H1 (cell line): ENCODE data around the gene TLX1. TPM values are rescaled to one million over a fixed set of nuclear protein-coding genes. Genes with fewer than 3 reads are reported as not detected.

Source experiments
- CTCF ChIA-PET: fragments of 300-600 bp; sonication (Branson Sonifier 250); formaldehyde crosslinking; loops from one replicate; lab custom pipeline; 2021; ENCODE audit not compliant: partially characterized antibody; lab: Charles Lee
- POLR2A ChIA-PET: fragments of 300-600 bp; sonication (Branson Sonifier 250); formaldehyde crosslinking; loops from one replicate; lab custom pipeline; 2021; ENCODE audit warnings: inconsistent platforms; ENCODE audit not compliant: partially characterized antibody; lab: Charles Lee
- DNase-seq, 2 experiments: peaks; one replicate each; pipeline versions ENCODE4 v3.0.0 to v3.0.0-alpha.2; 2010 to 2022; ENCODE audit warnings: low spot score in 2 of 2, low read depth in 1 of 2, mixed read lengths in 1 of 2
- FAIRE-seq: peaks from 2 replicates; lab custom pipeline; 2011; peaks lifted over from hg19 to GRCh38; lab: Jason Lieb, UNC
- H2AFZ ChIP-seq: 2 replicates; pipeline ENCODE4 v1.8.1; 2012; ENCODE audit warnings: low read length, inconsistent platforms
- H2AK5ac ChIP-seq: 2 replicates; pipeline ENCODE4 v1.6.1; 2013; ENCODE audit warnings: low read depth, low read length
- H2BK120ac ChIP-seq: replicated peaks from 2 replicates; pipeline ENCODE3; 2013; ENCODE audit warnings: low read depth, low read length, inconsistent platforms
- H2BK12ac ChIP-seq: 2 replicates; pipeline ENCODE4 v1.6.1; 2013; ENCODE audit warnings: low read depth, low read length
- H2BK15ac ChIP-seq: 2 replicates; pipeline ENCODE4 v1.6.1; 2013; ENCODE audit warnings: low read length
- H2BK20ac ChIP-seq: 2 replicates; pipeline ENCODE4 v1.6.1; 2013; ENCODE audit warnings: low read length
- H2BK5ac ChIP-seq: 2 replicates; pipeline ENCODE4 v1.6.1; 2013; ENCODE audit warnings: low read depth, low read length
- H3K14ac ChIP-seq: 2 replicates; pipeline ENCODE4 v1.6.1; 2013; ENCODE audit warnings: inconsistent platforms; ENCODE audit not compliant: insufficient read length
- H3K18ac ChIP-seq: 2 replicates; pipeline ENCODE4 v1.6.1; 2013; ENCODE audit warnings: low read length; ENCODE audit errors: extremely low read depth
- H3K23ac ChIP-seq: 2 replicates; pipeline ENCODE4 v1.6.1; 2013; ENCODE audit warnings: inconsistent platforms; ENCODE audit not compliant: insufficient read length
- H3K23me2 ChIP-seq: 2 replicates; pipeline ENCODE4 v1.6.1; 2013; ENCODE audit warnings: low read depth, low read length
- H3K27ac ChIP-seq: 2 replicates; pipeline ENCODE4 v1.6.1; 2011; ENCODE audit warnings: low read depth, low read length, inconsistent platforms
- H3K27me3 ChIP-seq, 4 experiments: replicated peaks in 1 of 4; 1 replicate in 1 of 4; 2 replicates in 3 of 4; pipeline versions ENCODE4 v1.6.1 to v1.8.1; 2011 to 2013; ENCODE audit warnings: low read length in 3 of 4, mild to moderate bottlenecking in 3 of 4, inconsistent platforms in 2 of 4, mixed read lengths in 2 of 4, moderate library complexity in 1 of 4; ENCODE audit not compliant: control insufficient read depth in 3 of 4, insufficient read depth in 3 of 4; ENCODE audit errors: extremely low read depth in 1 of 4
- H3K36me3 ChIP-seq, 4 experiments: 2 replicates each; pipeline versions ENCODE4 v1.6.1 to v1.8.1; 2011 to 2013; ENCODE audit warnings: mild to moderate bottlenecking in 4 of 4, low read length in 3 of 4, moderate library complexity in 2 of 4, control low read depth in 1 of 4, inconsistent platforms in 1 of 4; ENCODE audit not compliant: insufficient read depth in 4 of 4, control insufficient read depth in 2 of 4
- H3K4ac ChIP-seq: replicated peaks from 2 replicates; pipeline ENCODE3; 2013; ENCODE audit warnings: low read length, low read depth, mixed read lengths, inconsistent platforms; ENCODE audit not compliant: insufficient read length
- H3K4me1 ChIP-seq, 4 experiments: replicated peaks in 1 of 4; 1 replicate in 1 of 4; 2 replicates in 3 of 4; pipeline versions ENCODE4 v1.6.1 to v1.8.1; 2011 to 2013; ENCODE audit warnings: low read length in 3 of 4, inconsistent platforms in 2 of 4, mixed read lengths in 1 of 4; ENCODE audit not compliant: insufficient read depth in 4 of 4, control insufficient read depth in 3 of 4
- H3K4me2 ChIP-seq, 2 experiments: 2 replicates each; pipeline versions ENCODE4 v1.6.1 to v1.8.1; 2011 to 2013; ENCODE audit warnings: low read depth in 2 of 2, low read length in 2 of 2, control low read depth in 1 of 2, inconsistent platforms in 1 of 2, mild to moderate bottlenecking in 1 of 2; ENCODE audit not compliant: insufficient read depth in 1 of 2
- H3K4me3 ChIP-seq, 4 experiments: fragments of 200-600, 300-600 bp in 1 of 4; sonication (generic), shearing (Covaris generic), sonication (Bioruptor Twin) in 1 of 4; 2 replicates each; pipeline versions ENCODE4 v1.5.1 to v1.8.1; 2011 to 2016; ENCODE audit warnings: low read length in 4 of 4, low read depth in 3 of 4, control low read depth in 2 of 4, inconsistent platforms in 2 of 4, mild to moderate bottlenecking in 2 of 4, mixed read lengths in 1 of 4, moderate library complexity in 1 of 4; ENCODE audit not compliant: insufficient read depth in 2 of 4; ENCODE audit errors: extremely low read depth in 1 of 4
- H3K56ac ChIP-seq: replicated peaks from 2 replicates; pipeline ENCODE3; 2013; ENCODE audit warnings: low read depth, mild to moderate bottlenecking, mixed read lengths, low read length, inconsistent platforms; ENCODE audit not compliant: insufficient read length
- H3K79me1 ChIP-seq: 2 replicates; pipeline ENCODE4 v1.6.1; 2013; ENCODE audit warnings: low read depth, low read length, control low read depth
- H3K79me2 ChIP-seq, 2 experiments: 2 replicates each; pipeline versions ENCODE4 v1.6.1 to v1.8.1; 2012 to 2013; ENCODE audit warnings: low read length in 2 of 2, mild to moderate bottlenecking in 2 of 2, inconsistent platforms in 1 of 2; ENCODE audit not compliant: insufficient read depth in 2 of 2, control insufficient read depth in 1 of 2
- H3K9ac ChIP-seq, 4 experiments: replicated peaks in 1 of 4; 1 replicate in 1 of 4; 2 replicates in 3 of 4; pipeline versions ENCODE4 v1.6.1 to v1.8.1; 2011 to 2013; ENCODE audit warnings: low read depth in 3 of 4, low read length in 3 of 4, control low read depth in 2 of 4, mild to moderate bottlenecking in 2 of 4, moderate library complexity in 2 of 4, inconsistent platforms in 1 of 4; ENCODE audit errors: extremely low read depth in 1 of 4
- H3K9me3 ChIP-seq, 2 experiments: 2 replicates each; pipeline versions ENCODE4 v1.6.1 to v1.8.1; 2012 to 2013; ENCODE audit warnings: mild to moderate bottlenecking in 2 of 2, moderate library complexity in 2 of 2, control low read depth in 1 of 2, inconsistent platforms in 1 of 2, low read depth in 1 of 2, low read length in 1 of 2, mixed read lengths in 1 of 2; ENCODE audit not compliant: insufficient read depth in 2 of 2
- H4K20me1 ChIP-seq, 2 experiments: replicated peaks in 1 of 2; 2 replicates each; pipeline versions ENCODE3 to v1.8.1; 2011 to 2013; ENCODE audit warnings: inconsistent platforms in 2 of 2, low read length in 2 of 2, mild to moderate bottlenecking in 1 of 2; ENCODE audit not compliant: insufficient read depth in 2 of 2, control insufficient read depth in 1 of 2
- H4K5ac ChIP-seq: 2 replicates; pipeline ENCODE4 v1.6.1; 2013; ENCODE audit warnings: low read length, low read depth, mixed read lengths, inconsistent platforms; ENCODE audit not compliant: insufficient read length
- H4K8ac ChIP-seq: 2 replicates; pipeline ENCODE4 v1.8.0; 2013; ENCODE audit warnings: mild to moderate bottlenecking, moderate library complexity, low read length, inconsistent platforms; ENCODE audit not compliant: insufficient read depth; ENCODE audit errors: extremely low read depth
- H4K91ac ChIP-seq: replicated peaks from 2 replicates; pipeline ENCODE3; 2013; ENCODE audit warnings: low read length, mixed read lengths, inconsistent platforms; ENCODE audit not compliant: insufficient read length
- CTCF ChIP-seq, 3 experiments: IDR thresholded peaks; 1 replicate in 2 of 3; 2 replicates in 1 of 3; pipeline versions ENCODE4 v1.5.1 to v1.6.1; 2011; ENCODE audit warnings: low read length in 3 of 3, mild to moderate bottlenecking in 3 of 3, inconsistent platforms in 2 of 3, low read depth in 1 of 3, moderate library complexity in 1 of 3; ENCODE audit not compliant: insufficient read depth in 1 of 3; ENCODE audit errors: control extremely low read depth in 1 of 3
- SIX5 ChIP-seq: IDR thresholded peaks from 2 replicates; pipeline ENCODE4 v1.6.1; 2011; ENCODE audit warnings: mild to moderate bottlenecking, low read depth, low read length
- WGBS, 2 experiments: shearing (Covaris generic) in 1 of 2; methylation state at CpG; one replicate each; pipeline versions ENCODE4 v1.1.6 to v1.1.7; 2013 to 2015; ENCODE audit warnings: low lambda C conversion rate in 2 of 2, mixed read lengths in 2 of 2, inconsistent platforms in 1 of 2, low coverage in 1 of 2, missing lambda C conversion rate in 1 of 2; ENCODE audit not compliant: insufficient replicate concordance in 2 of 2, insufficient coverage in 1 of 2, insufficient read length in 1 of 2; ENCODE audit errors: extremely low coverage in 1 of 2, missing lambda C conversion rate in 1 of 2; 5-methylcytosine and 5-hydroxymethylcytosine counted together
- polyA plus RNA-seq, 7 experiments: library from polyadenylated mRNA; depleted of rRNA in 3 of 7; stranded (reverse) in 5 of 7; unstranded in 2 of 7; fragments of >200 nt in 5 of 7; fragments of 200-250 nt in 2 of 7; gene quantifications; 1 replicate in 5 of 7; 2 replicates in 1 of 7; 4 replicates in 1 of 7; pipeline versions ENCODE4 v1.2.1 to v1.2.3, GENCODE V29; 2011 to 2013; ENCODE audit warnings: missing spikeins in 2 of 7, mixed read lengths in 2 of 7
- total RNA-seq: library from RNA; stranded (reverse); fragmentation: NEBNext Ultra II Directional; extraction: Animal tissue kit (Norgen Biotek cat#: 25700); gene quantifications from 2 replicates; pipeline ENCODE4 v1.2.1, GENCODE V29; 2021

The TLX1 gene
- total and polyA plus RNA-seq, 2 of the 8 experiments (the other 6 are each of a cell fraction or from before 2014, with no cell fraction given) = not detected

GRCh38 chr10:101091546-101092290 is 39.4 kb upstream of the TLX1 start:
- TF ChIP-seq CTCF (IDR thresholded peaks at IDR 0.05; ENCODE audit: control extremely low read depth in 1 of 3, insufficient read depth in 1 of 3, low read depth in 1 of 3, low read length in 3 of 3) = no peak
- TF ChIP-seq SIX5 = no peak

More at GRCh38 chr10:101091546-101092290, 39.4 kb upstream of the TLX1 start:
- peaks cover 0 to 11% (median 2%) of the 10 kb centered on the region in 4 experiments; a peak in 2 of 7 replicates for H3K27me3 ChIP-seq
- FAIRE-seq = no peak
- H2BK20ac ChIP-seq = 0 out of 2 replicates have a peak overlapping the region, but pooled peaks have one; percentile 18
- no peaks in the 10 kb centered on the region for H3K9me3 ChIP-seq
- no peak overlapping the region for H3K27ac ChIP-seq
- H2BK5ac ChIP-seq = no peak overlapping the region
- H3K4me2 ChIP-seq = no peak overlapping the region
- no peak overlapping the region for H4K91ac ChIP-seq
- H3K4me3 ChIP-seq = no peak overlapping the region
- H2AFZ ChIP-seq = no peak overlapping the region
- ChIA-PET CTCF (interaction anchor here (0.7 to 59.5 kb wide), 11 partner anchors 7 to 170 kb away, joined by 3 to 2176 read pairs (median 5); partner anchors contain the start of genes KAZALD1, PDZD7 and SFXN3), POLR2A (interaction anchor here (1.8 kb wide), 1 partner anchor 50 kb away, joined by 6 read pairs; no protein-coding TSS in a partner anchor)
- H4K20me1 ChIP-seq = peaks cover 0 to 1% of the 10 kb centered on the region in 2 experiments
- H3K23ac ChIP-seq = no peak overlapping the region
- H3K4me1 ChIP-seq = peaks cover 3 to 15% (median 8%) of the 10 kb centered on the region in 4 experiments; a peak in 5 of 7 replicates
- no peak overlapping the region for H4K8ac ChIP-seq
- H3K36me3 ChIP-seq = no peaks in the 10 kb centered on the region
- no peak for DNase-seq
- no peaks in the 10 kb centered on the region for H3K79me2 ChIP-seq
- no peak overlapping the region for H2AK5ac ChIP-seq
- H3K14ac ChIP-seq = no peak overlapping the region
- H3K4ac ChIP-seq = no peak overlapping the region
- H3K18ac ChIP-seq = no peak overlapping the region
- H3K56ac ChIP-seq = no peak overlapping the region
- no peak overlapping the region for H2BK120ac ChIP-seq
- no peak overlapping the region for H2BK15ac ChIP-seq
- no peak overlapping the region for H3K9ac ChIP-seq
- H2BK12ac ChIP-seq = no peak overlapping the region
- peaks cover 2% of the 10 kb centered on the region; the same call in 1 of the 2 replicates for H3K23me2 ChIP-seq
- no peaks in the 10 kb centered on the region for H3K79me1 ChIP-seq
- H4K5ac ChIP-seq = no peak overlapping the region
- 84% methylated on average over 12 of the region's 12 CpGs; no CpG with 5 or more reads in 1 of the 2 experiments for WGBS, 2 experiments
